B cell (primary cell): Measurements from ENCODE around the gene MTG2.

Source experiments
- EZH2 ChIP-seq: IDR thresholded peaks from 2 replicates; pipeline ENCODE4 v1.6.1; 2012; ENCODE audit warnings: borderline replicate concordance, low read depth, mild to moderate bottlenecking, moderate library complexity, low read length; ENCODE audit not compliant: insufficient read depth, poor library complexity, severe bottlenecking
- TF ChIP-seq, protein P1 (sequence below): fragments of 200-600 bp; IDR thresholded peaks from one replicate; pipeline ENCODE4 v1.8.0; 2022; ENCODE audit warnings: antibody characterized with exemption, mild to moderate bottlenecking

DNA sequence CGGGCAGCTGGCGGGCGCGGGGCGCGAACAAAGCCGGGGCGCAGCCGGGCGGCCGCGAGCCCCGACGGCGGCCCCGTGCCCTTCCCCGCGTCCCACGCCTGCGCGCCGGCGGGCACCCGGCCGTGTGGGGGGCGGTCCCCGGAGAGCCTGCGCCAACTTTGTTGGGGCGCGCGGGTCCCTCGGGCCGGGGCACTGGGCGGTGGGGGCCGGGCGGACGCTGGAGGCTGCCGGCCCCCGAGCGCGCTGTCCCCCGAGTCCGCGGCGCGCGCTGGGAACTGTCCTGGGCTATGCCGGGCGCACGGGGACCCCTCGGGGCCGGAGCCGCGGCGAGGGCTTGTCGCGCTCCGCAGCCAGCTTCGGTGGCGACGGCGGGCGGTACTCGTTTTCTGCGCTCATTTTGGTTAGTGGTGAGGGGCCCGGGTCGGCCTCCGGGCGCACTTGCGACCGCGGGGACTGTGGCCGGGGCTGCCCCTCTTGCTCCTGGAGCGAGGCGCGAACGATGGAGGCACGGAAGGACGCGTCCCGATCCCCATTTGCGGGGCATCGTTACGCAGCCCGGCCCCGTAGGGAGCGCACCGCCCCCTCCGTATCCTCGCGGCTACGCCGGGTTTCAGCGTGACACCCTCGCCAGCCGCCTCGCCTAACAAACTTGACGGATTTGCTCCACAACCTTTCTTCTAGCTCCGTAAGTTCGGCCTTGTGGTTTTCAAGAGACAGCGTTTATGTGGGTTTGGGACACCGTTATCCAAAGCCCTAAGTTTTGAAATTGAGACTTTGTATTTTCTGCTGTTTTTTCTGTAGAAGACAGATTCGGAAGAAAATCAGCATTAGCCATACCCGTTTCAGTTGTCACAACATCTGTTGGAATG lies 38.6 kb upstream of the MTG2 start:
- TF ChIP-seq, protein P1, sequence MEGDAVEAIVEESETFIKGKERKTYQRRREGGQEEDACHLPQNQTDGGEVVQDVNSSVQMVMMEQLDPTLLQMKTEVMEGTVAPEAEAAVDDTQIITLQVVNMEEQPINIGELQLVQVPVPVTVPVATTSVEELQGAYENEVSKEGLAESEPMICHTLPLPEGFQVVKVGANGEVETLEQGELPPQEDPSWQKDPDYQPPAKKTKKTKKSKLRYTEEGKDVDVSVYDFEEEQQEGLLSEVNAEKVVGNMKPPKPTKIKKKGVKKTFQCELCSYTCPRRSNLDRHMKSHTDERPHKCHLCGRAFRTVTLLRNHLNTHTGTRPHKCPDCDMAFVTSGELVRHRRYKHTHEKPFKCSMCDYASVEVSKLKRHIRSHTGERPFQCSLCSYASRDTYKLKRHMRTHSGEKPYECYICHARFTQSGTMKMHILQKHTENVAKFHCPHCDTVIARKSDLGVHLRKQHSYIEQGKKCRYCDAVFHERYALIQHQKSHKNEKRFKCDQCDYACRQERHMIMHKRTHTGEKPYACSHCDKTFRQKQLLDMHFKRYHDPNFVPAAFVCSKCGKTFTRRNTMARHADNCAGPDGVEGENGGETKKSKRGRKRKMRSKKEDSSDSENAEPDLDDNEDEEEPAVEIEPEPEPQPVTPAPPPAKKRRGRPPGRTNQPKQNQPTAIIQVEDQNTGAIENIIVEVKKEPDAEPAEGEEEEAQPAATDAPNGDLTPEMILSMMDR, result no peak
- no peak for TF ChIP-seq EZH2
